Measurements from ENCODE around the gene KRTAP10-12.

Gene KRTAP10-12

DNA sequence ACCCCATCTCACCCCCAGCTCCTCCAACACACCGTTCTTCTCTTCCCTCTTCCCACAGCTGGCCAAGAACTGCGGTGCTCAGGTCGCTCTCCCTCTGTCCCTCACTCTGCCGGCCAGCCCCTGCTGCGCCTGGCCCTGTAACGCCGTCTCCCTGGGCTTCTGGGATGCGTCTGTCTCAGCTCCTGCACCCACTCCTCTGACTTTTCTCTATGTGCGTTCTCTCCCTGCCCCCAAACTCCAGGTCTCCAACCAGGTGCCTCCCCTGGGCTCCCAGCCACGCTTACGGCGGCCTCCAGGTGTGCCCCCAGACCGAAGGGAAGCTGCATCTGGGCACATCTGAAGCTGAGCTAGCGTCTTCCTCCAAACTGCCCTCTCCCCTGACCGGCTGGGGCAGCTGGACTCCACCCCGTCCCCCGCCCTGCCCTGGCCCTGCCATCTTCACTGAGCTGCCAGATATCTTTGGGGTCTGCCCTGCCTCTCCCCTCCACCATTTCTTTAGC lies 2.6 kb downstream of the KRTAP10-12 start:
- no peak for DNase-seq

GRCh38 chr21:44700101-44701022 lies 3.4 kb downstream of the KRTAP10-12 start:
- no peak for DNase-seq

DNA sequence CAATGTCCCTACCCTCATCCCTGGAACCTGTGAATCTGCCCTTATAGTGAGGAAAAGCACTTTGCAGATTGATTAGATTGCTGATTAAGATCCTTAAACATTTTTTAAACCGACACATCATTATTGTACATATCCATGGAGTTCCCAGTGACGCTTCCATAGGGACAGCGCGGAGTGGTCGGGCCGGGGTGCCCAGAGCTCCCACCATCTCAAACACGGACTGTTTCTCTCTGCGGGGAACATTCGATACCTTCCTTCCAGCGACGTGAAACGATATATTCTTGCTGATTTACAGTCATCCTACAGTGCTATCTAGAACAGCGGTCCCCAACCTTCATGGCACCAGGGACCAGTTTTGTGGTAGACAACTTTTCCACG lies 4.0 kb downstream of the KRTAP10-12 start:
- DNase-seq, result no peak

DNA sequence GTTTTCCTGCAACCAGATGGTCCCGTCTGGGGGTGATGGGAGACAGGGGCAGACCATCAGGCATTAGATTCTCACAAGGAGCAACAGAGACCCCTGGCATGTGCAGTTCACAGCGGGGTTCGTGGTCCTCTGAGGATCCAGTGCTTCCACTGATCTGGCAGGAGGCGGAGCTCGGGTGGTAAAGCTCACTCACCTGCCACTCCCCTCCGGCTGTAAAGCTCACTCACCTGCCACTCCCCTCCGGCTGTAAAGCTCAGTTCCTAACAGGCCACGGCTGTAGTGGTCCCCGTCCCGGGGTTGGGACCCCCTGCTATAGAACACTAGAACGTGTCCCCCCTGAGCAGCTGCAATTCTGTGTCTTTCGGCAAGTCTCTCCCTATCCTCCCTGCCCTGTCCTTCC lies 4.6 kb downstream of the KRTAP10-12 start:
- DNase-seq, result no peak

DNA sequence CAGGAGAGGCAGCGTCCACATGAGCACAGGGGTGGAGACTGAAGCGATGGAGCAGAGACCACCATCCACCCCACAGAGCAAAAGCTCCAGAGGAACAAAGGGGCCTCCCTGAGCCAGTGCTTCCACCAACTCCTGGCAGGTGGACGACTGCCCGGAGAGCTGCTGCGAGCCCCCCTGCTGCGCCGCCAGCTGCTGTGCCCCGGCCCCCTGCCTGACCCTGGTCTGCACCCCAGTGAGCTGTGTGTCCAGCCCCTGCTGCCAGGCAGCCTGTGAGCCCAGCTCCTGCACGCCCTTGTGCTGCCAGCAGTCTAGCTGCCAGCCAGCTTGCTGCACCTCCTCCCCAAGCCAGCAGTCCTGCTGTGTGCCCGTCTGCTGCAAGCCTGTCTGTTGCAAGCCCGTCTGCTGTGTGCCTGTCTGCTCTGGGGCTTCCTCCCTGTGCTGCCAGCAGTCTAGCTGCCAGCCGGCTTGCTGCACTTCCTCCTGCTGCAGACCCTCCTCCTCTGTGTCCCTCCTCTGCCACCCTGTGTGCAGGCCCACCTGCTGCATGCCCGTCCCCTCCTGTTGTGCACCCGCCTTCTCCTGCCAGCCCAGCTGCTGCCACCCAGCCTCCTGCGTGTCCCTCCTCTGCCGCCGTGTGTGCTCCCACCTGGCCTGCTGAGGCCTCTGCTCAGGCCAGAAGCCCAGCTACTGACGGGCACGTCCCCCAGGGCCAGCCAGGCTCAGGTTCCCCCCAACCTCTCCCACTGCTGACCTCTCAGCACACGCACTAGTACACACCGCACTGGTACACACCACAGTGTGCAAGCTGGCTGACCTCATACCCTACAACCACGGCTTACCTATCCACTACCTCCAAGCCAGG lies 5.4 kb downstream of the KRTAP10-12 start:
- DNase-seq, result no peak

GRCh38 chr21:44702973-44703730 lies 6.2 kb downstream of the KRTAP10-12 start:
- DNase-seq, result no peak

DNA sequence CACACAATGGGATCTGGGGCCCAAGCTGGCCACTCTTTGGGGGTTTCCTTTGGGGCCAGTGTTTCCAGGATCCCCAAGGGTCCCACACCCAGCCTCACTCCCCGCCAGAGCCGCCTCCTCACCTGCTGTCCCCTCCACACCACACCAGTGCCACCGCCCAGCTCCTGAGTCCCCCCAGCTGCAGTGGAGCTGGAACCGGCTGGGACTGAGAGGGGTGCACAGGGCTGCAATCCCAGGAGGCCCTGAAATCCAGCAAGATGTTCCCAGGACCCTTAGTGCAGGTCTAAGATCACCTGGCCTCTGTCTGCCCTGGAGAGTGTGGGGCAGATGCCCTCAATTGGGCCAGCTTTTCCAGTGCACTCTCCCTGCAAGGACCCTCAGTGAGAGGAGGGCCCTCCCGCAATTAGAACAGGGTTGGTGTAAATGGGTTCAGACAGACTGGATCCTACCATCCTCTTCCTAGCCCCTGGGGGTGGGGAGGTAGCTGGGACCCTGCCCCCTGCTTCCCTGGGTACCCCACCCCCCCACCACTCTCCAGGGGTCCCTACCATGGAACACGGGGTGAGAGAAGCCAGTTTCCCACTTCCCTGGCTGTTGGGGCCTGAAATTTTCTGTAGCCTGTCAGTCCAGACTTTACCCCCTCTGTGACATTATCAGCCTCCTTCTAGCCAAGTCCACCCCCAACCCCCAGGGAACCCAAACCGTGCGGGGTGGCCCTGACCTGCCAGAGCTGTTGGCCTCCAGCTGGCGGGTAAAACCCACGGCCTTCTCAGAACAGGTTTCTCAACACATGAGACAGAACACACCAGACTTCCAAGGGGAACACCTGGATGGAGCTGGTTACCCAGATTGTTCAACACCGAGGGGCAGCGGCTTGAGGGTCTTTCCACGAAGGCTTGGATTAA lies 7.0 kb downstream of the KRTAP10-12 start:
- no peak for DNase-seq

- DNase-seq, result no peak
Observed at GRCh38 chr21:44704636-44705001, 7.6 kb downstream of the KRTAP10-12 start.

- no peak for DNase-seq
Observed at GRCh38 chr21:44706026-44706705, 9.2 kb downstream of the KRTAP10-12 start.

- no peak for DNase-seq
Observed at GRCh38 chr21:44706706-44707581, 10.0 kb downstream of the KRTAP10-12 start.

GRCh38 chr21:44708213-44708865 lies 11.4 kb downstream of the KRTAP10-12 start:
- DNase-seq, result no peak

DNA sequence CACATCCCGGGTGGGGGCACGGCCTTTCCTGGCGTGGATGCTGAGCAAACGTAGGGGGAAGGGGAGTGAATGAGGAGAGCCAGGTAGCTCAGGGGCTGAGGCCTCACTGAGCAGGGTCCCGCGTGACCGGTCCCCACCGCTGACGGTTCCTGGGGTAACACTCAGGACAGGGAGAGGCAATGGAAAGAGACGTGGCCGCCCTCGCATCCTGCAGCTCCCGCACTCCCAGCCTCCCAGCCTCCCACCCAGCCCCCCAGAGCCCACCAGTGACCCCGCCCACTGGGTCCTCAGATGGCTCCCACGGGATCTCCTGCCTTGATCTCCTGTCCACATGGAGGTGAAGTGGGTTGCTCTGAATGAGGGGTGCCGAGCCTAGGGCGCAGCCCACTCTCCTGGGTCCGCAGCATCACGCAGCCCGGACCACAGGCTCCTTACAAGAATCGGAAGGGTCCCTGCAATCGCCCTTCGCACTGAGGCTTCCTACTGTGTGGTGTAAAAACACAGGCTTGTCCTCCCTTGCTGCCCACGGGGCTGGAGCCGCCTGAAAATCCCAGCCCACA lies 12.0 kb downstream of the KRTAP10-12 start:
- peak; percentile 43 to 72 for DNase-seq

DNA sequence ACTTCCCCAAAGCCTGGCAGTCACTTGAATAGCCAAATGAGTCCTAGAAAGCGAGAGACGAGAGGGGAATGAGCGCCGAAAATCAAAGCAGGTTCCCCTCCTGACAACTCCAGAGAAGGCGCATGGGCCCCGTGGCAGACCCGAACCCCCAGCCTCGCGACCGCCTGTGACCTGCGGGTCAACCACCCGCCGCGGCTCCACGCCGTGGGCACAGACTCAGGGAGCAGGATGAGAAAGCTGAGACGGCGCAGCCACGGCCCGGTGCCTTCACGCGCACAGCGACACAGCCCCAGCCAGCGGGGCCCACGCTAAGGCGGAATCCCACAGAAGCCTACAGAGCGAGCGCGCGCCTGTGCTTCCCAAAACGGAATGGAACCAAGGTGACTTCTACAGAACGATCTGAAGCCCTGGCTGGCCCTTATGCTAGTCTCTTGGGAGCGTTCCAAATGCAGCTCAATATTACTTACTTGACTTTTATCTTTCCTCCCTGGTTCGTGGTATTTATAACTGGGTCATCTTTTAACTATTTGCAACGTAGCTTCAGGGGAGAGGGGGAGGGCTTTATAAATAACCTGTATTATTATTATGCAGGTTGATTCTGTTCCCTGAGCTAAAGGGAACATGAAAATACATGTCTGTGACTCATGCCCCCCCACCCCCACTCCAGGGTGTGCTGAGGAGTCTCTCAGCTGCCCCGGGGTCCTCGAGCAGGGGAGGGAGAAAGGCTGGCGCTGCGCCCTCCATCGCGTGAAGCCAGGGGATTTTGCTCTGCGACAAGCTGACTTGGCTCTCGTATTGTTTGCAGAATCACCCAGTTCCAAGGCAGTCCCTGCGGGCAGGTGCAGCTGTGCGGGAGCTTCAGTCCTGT lies 12.7 kb downstream of the KRTAP10-12 start:
- DNase-seq, result peak in 1 of 2 donors; percentile 32

GRCh38 chr21:44710294-44710665 lies 13.3 kb downstream of the KRTAP10-12 start:
- DNase-seq, result no peak

- DNase-seq, result no peak
Observed at GRCh38 chr21:44710756-44711326, 13.9 kb downstream of the KRTAP10-12 start.

- DNase-seq, result no peak
Observed at GRCh38 chr21:44711327-44712202, 14.6 kb downstream of the KRTAP10-12 start, which contains the start of gene TSPEAR. TSPEAR (minus strand) TSS chr21:44711572; CDS start chr21:44711514, 58 bp downstream.
